Activated CD8-positive, alpha-beta memory T cell treated with anti-CD3 and anti-CD28 coated beads for 24 hours (primary cell): ENCODE results near the gene KCNJ16.

Experiments used
- DNase-seq: peaks from one replicate; pipeline ENCODE4 v3.0.0-alpha.2; 2020

KCNJ16 gene

DNA sequence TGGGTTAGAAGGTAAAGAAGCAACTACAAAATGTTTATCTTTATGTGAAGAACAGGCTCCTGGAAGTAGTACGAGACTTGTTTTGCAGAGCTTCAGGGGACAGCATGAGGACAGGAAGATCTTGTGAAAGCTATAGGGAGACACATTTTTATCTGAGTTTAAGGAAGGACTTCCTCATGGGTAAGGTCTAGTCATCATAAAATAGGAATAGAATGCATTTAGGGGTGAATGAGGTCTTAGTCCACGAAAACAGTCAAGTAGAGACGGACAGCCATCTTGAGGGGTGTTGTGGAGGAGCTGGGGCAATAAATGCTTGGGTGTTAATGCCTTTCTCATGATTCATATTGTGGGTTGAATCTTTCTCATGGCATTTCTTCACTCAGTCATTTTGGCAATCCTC is 24.3 kb downstream of the KCNJ16 start:
- DNase-seq = no peak

DNA sequence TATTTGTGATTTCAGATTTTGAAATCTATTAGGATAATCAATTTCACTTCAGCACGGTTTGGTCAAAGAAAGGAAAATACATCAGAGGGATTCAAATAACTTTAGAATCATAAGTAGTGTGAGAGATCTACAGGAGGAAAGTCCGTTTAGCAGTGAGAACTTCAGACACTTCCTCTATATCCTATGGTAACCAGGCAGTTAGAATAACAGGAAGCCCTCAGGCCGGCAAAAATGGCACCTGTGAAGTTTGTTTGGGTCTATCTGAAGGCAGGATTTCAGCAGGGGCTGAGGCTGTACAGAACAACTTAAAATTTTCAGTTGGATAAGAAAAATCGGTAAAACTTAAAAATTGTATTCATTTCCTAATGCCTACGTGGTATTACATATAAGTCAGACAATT is 24.9 kb downstream of the KCNJ16 start:
- no peak for DNase-seq

DNA sequence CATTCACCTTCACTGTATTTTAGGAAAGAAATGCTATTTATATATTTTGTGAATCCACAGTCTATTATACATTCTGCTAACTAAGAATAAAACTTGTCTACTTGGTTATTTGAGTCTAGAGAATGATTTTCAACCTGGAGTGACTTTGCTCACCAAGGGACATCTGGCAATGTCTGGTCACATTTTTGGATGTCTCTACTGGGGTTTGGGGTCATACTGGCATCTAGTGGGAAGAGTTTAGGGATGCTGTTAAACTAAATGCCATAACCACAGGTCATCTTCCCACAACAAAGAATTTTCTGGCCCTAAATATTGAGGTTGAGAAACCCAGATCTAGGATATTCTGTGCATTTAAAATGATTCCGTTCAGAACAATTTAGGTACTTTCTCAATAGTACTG is 26.0 kb downstream of the KCNJ16 start:
- no peak for DNase-seq

DNA sequence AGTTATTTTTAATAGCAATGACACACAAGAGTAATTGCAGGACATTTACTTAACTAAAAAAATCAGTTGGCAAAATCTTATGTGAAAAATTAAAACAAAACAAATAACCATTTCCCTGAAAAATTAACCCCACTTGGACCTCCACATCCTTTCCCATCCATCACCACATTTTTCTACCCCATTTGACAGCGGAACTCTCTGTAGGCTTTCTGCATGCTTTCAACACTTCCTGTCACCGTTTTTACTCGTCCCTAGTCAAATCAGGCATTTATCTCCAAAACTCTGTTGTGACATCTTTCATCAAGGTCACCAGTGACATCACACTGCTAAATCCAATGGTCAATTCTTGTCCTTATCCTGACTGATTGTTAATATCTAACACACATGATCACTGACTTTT is 27.5 kb downstream of the KCNJ16 start:
- DNase-seq = no peak

DNA sequence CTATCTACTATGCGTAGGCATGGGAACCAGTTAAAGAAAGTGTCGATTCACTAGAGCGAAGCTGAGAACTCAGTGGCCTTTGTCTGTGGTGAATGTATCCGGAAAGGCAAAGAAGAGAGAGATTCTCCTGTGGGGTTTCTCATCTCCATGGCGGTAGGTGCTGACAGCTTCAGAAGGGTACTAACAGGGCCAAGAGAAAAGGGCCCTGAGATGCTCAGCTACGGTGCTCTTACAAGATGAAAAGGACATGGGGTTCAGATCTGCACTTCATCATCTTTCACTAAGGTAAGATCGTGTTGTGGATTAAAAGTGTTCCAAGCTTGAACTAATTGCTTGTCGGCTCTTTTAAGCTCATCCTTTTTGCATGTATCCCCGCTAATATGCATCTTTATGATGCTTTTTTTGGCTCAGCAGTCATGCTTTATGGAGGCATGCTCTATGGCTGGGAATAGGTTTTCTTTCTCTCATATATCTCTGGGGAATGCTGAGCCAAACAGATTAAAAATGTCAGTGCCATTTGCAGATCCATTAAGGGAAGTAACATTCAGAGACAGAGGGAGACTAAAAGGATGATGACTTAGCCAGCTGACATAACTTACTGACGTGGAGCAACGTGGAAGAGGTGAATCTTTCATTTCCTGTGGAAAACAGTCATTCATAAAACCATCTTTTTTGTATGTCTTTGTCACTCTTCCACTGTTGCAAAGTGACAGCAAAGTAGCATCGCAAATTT is 29.9 kb downstream of the KCNJ16 start:
- no peak for DNase-seq

DNA sequence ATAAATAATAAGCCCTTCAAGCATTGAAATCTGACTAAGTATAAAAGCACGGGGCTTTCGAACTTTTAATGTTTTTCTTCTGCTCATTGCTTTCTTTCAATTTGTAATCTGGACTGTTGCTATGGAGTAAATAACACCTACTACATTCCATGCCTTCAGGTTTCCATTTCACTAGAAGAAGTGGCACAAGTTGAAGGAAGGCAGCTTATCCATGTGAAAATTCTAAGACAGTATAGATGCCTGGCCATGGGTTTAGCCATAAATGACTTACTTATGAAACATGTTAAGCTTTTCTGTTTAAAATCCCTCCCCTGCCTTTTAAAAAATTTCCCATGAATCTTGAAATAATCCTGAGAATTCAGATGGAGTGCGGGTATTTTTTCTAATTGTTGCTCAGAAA is 30.6 kb downstream of the KCNJ16 start:
- no peak for DNase-seq

DNA sequence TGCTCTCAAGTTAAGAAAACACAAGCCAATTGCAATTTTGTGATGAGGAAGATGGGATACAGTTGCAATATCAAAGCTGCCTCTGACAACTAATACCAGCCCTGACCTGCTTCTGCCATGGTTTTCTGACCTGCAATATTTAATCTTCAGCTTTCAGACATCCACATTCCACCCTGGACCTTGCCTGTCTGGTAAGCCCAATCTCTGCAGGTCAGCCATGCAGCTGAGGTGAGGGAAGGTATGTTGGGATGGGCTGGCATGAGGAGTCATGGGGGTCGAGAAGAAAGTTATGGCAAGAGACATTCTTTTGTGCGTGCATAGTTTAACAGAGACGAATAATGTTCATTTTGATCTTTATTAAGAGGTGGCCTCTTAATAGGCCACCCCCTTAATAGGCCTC is 31.5 kb downstream of the KCNJ16 start:
- no peak for DNase-seq

DNA sequence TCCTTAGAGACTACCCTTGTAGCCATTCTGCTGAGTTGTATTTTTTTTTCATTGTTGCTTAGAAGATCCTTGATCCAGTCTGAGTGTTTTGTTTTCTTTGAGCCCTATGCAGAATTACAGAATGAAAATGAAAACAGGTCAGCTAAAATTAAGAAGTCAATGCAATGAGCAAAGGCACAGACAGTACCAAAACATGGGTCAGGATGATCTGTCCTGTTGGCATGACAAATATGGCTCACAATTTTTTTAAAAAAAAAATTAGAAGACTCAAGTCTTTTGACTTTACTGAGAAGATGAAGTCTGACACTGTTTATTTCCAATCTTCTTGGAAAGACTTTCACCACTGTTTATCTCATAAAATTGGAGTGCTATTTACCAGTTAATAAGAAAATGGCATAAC is 32.4 kb downstream of the KCNJ16 start:
- no peak for DNase-seq

DNA sequence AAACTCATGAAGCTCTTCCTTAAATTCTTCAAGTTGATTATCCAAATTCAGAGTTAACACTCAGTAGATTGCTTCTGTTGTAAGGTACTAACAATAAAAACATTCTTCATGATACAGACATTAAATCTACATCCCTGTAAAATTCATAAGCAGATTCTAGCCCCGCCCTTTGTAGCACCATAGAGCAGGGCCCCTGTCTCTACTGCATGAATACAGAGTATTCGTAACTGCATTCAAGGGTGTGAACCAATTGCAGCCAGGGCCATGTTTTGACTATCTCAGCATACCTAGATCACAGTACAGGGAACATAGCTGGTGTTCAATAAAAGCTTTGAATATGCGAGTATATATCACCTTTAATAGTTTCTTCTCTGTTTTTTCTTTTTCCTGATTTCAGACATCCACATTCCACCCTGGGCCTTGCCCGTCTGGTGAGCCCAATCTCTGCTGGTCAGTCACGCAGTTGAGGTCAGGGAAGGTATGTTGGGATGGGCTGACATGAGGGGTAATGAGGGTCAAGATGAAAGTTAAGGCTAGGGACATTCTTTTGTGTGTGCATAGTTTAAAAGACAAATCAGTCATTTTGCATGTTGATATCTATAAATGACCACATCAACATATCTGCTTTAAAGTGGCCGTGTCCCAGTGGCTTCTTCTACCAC is 33.0 kb downstream of the KCNJ16 start:
- no peak for DNase-seq

DNA sequence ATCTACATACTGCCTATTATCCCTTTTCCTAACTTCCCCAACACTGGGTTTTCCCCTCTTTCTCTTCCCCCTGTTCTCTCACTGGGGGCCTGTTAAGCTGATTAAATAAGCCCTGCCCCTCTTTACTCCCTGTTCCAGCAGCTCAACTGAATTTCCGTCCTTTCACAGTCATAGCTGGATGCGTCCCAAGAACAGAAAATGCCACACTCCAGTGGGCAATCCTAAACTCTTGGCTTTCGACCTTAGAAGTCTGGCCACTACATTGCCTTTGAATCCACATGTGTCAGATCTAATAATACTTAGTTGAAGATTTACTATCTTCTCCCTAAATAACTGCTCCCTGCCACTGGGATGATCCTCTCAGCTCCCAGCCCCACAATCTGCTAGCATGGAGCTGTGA is 34.5 kb downstream of the KCNJ16 start:
- no peak for DNase-seq

DNA sequence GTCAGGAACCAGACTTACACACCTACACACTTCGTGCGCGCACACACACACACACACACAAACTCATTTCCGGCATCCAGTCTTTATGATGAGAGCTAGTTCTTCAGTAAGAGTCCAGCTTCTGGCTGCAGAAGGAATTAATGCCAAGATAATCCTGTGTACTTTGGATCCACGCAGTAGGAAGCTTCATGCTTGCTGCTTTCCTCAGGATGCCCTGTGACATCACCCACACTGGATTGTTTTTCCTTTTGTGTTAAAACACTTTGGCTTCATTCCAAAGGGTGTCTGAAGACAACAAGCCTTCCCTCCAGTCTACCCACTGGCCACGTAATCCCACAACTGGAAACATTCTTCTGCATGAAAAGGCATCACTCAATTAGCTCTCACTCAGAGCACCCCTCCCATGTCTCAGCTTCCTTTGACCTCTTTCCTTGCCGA is 35.4 kb downstream of the KCNJ16 start:
- no peak for DNase-seq

DNA sequence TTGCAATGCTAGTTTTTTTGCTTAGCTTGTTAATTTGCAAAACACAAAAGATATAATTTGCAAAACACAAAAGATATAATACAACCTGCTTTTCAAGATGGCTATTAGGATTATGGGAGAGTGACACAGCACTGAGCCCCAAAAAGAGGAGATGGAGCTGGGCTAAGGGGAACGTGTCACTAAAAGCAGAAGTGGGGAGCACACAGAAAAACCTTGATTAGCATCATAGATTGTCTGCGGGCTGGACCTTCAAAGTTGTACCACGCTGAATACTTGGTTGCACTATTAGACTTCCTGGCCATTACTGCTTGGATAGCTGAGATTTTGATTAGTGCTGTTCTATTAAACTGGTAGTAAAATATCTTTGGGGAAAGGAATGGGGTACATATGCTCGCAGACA is 36.2 kb downstream of the KCNJ16 start:
- DNase-seq = no peak

DNA sequence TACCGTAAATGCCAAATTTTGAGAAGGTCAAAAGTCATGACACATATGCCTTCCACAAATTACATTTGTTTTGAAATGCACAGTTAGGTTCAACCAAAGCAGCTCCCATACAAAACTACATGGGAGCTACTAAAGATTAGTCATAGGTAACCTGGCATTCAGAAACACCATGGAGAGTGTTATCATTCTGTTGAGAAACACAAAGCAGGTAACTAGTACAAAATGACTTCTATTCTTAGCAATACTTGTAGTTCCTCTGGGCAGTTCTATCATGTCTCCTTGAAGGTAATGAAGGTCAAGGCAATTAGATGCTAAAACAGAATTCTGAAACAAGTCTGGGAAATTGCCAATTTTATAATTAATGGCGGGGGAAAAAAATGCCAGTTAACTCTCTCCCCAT is 39.4 kb downstream of the KCNJ16 start:
- DNase-seq = no peak

DNA sequence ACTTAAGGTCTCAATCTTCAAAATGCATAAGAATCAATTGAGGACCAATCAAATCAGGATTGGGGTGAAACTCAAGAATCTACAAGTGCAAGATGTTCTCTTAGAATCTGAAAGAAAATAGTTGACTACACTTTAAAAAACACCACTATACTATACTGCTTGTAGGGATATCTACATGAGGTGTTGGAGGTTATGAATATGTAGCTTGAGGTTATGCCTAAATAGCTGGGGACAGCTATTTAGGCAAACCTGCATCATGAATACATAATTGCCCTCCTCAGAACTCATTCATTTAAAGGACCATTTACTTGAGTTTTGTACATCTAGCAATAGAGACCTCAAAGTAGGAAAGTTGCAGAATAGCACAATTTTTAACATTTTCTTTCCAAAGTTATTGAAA is 40.1 kb downstream of the KCNJ16 start:
- no peak for DNase-seq

DNA sequence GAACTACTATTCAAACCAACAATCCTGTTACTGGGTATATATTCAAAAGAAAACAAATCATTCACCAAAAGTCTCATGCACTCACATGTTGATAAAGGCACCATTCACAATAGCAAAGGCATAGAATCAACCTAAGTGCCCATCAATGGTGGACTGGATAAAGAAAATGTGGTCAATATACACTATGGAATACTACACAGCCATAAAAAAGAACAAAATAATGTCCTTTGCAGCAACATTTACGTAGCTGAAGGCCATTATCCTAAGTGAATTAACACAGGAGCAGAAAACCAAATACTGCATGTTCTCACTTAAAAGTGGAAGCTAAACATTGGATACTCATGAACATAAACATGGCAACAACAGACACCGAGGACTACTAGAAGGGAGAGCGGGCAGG is 41.9 kb downstream of the KCNJ16 start:
- DNase-seq = no peak

DNA sequence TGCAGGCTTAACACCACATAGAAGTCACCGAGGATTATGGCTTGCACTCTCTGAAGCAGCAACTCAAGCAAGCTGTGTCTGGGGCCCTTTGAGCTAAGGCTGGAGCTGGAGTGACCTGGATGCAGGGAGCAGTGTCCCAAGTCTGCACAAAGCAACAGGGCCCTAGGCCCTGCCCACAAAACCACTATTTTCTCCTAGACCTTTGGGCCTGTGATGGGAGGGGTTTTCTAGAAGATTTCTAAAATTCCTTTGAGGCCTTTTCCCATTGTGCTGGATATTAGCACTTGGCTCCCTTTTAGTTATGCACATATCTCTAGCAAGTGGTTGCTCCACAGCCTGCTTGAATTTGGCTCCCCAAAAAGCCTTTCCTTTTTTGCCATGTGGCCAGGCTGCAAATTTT is 44.5 kb downstream of the KCNJ16 start:
- DNase-seq = no peak

DNA sequence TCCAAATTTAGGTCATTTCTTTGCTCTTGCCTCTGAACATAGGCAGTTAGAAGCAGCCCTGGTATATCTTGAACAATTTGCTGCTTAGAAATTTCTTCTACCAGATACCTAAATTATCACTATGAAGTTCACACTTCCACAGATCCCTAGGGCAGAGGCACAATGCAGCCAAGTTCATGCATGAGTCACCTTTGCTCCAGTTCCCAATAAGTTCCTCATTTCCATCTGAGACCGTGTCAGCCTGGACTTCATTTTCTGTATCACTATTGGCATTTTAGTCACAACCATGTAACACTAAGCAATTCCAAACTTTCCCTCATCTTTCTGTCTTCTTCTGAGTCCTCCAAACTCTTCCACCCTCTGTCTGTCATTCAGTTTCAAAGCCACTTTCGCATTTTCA is 45.0 kb downstream of the KCNJ16 start:
- no peak for DNase-seq

DNA sequence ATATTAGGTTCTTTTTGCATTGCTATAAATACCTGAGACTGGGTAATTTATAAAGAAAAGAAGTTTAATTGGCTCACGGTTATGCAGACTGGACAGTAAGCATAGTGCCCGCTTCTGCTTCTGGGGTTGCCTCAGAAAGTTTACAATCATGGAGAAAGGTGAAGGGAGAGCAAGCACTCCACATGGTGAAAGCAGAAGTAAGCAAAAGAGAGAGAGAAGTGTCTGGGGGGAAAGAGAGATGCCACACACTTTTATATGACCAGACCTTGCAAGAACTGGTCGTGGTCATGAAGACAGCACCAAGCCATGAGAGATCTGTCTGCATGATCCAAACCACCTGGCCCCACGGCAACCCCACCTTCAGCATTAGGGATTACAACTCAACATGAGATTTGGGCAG is 45.4 kb downstream of the KCNJ16 start:
- no peak for DNase-seq

DNA sequence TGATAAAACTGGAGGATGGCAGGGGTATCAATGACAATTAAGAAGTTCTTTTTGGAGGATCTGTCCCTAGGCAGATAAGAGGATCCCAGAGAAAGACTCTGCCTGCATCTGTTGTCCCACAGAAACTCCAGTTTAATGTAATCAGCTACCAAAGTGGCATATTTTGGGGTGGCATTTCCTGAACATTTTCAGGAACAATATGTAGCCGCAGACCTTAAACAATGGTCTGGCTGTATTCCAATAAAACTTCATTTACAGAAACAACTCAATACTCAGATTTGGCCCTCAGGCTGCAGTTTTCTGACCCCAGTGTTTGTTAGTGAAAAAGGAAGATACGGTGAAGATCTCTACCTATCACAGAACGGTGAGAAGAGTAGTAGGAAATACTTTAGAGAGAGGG is 46.1 kb downstream of the KCNJ16 start:
- DNase-seq = no peak

DNA sequence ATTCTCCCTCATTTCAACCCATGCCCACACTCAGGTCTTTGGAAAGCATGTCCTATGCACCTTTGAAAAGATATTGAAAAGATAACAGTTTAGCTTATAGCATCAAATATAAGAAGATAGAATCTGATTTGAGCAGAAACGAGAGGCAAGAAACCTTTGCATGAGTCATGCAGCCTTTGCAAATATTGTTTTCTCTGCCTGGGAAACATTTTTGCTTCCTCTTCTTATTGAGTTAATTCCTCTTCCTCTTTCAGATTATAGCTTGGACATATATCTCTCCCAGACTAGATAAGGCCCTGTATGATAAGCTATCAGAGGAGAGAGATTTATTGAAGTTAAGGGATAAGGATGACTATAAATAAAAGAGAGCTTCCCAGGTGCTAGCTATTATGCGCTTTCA is 48.2 kb downstream of the KCNJ16 start:
- no peak for DNase-seq

DNA sequence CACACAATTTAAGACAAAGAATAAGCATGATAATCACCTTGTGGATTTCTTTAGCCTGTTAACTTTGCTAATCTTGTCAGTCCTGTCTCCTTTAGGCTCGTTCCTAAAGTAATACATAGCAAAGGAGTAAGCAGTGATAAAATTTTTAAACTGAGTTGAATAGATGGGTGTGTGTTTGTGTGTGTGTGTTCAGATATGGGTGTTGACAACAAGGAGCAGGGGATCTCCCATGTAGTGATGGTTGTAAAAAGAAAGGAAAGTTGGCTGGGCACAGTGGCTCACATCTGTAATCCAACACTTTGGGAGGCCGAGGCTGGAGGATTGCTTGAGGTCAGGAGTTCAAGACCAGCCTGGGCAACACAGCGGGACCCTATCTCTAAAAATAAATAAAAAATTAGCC is 49.7 kb downstream of the KCNJ16 start:
- no peak for DNase-seq

DNA sequence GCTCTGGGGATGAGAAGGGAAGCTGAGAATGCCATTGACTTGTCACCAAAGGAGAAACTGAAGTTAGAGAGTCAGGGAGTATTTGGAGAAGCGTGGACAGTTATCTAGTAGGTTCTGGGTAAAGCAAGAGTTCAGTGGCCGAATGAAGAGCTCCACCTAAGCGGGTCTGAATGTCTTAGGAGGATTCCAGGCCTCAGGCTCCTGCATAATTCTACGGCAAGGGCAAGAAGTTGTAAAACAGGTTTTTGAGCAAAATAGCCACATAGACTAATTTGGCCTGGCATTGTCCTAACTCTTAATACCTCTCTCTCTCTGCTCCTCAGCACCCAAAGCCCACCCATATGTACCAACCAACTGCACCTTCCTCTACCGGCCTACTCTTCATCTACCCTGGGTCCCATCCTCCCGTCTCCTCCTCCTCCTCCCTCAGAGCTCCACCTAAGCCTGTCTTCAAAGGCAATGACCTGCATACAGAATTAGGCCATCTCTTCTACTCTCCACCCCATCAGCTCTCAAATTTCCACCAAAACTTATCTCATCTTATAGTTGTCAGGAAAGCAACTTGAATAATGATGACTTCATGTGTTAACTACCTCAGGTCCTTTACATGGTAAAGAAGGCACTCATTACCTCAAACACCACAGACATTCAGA is 52.3 kb downstream of the KCNJ16 start:
- no peak for DNase-seq

DNA sequence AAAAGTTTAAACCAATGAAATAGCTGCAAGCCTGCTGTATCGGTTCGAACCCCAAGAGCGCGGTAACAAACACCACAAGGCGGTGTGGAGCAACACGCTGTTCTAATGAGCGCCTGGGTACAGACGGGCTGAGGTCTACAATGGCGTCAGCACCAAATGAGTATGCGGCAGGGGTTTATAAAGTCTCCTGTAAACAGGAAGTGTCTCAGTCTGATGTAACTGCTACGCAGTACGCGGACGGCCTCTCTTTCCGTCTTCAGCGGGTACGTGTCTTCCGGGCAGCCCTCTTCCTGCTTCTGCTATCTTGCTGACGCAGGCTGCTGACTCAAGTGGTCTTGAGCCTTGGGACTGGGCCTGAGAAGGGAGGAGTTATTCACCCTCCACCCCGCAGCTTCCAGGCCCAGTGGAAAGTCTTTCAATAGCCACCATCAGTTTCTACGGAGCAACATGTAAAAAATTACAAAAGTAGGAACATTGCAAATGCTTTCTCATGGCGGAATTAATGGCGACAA is 53.8 kb downstream of the KCNJ16 start:
- DNase-seq = no peak

DNA sequence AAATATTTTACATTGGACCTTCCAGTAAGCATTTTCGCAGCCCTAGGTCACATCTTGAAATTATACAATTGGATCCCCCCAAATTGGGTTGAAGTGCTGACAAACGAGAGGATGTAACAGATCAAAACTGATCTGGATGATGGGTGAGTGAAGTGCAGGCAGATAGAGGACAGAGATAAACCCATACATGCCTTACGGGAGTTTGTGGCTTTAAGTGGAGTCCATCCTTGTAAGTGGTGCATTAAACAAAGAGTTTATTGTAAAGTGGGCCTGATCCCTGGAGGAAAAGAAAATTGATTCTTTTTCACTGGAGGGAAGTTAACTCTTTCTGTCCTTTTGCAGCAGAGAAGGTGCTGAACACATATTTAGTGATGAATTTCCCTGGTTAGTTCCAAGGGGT is 55.3 kb downstream of the KCNJ16 start:
- no peak for DNase-seq
